ENCODE results near the gene DUXB. TPM values are rescaled to one million over a fixed set of nuclear protein-coding genes. Genes with fewer than 3 reads are reported as not detected.

Gene DUXB, protein sequence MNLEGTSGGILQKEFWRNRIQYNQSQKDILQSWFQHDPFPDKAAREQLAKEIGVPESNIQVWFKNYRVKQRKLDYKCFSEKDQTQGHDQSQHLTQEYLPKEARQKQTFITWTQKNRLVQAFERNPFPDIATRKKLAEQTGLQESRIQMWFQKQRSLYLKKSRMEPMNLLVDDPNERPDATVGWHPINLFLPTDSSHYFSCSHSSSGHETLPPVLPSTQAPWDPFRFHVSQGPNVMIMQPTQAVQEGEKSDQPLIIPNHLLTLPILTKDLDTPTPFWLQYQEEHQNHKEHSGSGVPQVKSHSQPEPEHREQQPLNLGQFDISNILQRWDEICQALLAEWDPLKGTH
- not detected in 2 replicates for total RNA-seq

DNA sequence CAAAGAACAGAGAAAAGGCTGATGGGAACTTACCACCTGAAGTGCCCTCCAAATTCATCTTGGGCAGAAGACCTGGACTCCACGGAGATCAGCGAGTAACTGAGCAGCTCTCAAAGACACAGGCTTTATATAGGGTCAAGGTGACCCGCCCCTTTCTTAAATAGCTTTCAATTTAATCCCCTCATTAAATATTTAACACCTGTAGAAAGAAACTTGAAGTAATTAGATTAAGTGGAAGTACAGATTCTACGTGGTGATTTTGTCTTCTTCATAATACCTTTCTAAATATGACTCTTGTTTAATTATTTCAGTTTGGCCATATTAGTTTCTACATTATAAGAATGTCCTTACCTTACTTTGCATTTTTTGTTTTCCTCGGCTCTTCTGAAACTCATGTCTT, at the start of gene DUXB:
TSS of gene DUXB (minus strand) at position 101 of the 400 bp plus-strand sequence. CDS start at position 58, 43 bp downstream.
- TF ChIP-seq, protein P1, sequence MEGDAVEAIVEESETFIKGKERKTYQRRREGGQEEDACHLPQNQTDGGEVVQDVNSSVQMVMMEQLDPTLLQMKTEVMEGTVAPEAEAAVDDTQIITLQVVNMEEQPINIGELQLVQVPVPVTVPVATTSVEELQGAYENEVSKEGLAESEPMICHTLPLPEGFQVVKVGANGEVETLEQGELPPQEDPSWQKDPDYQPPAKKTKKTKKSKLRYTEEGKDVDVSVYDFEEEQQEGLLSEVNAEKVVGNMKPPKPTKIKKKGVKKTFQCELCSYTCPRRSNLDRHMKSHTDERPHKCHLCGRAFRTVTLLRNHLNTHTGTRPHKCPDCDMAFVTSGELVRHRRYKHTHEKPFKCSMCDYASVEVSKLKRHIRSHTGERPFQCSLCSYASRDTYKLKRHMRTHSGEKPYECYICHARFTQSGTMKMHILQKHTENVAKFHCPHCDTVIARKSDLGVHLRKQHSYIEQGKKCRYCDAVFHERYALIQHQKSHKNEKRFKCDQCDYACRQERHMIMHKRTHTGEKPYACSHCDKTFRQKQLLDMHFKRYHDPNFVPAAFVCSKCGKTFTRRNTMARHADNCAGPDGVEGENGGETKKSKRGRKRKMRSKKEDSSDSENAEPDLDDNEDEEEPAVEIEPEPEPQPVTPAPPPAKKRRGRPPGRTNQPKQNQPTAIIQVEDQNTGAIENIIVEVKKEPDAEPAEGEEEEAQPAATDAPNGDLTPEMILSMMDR (conservative IDR thresholded peaks at IDR 0.05; ENCODE audit: low read depth, low read length), result no peak
- no peak for DNase-seq (ENCODE audit: low read depth)
- no peak within 1 kb of the TSS for H3K4me3 ChIP-seq (ENCODE audit: low read depth, low read length)

DNA sequence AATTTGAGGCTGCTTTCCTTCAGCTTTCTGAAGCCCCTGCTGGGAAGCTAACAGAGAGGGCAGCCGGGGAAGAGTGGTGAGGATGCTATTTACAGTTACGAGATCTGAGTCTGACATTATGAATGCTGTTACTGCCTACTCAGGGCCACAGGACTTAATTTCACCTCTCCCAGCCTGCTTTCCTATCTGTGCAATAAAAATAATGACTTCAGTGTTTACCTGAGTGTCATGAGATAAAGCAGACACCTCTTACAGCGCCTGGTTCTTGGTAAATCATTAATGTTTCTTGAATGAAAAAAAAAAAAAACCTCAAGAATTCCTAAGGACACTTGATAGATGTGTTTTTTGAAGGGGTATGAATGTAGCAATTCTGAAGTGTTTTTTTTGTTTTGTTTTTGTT, 49.3 kb upstream of the DUXB start:
- TF ChIP-seq, protein P1 (conservative IDR thresholded peaks at IDR 0.05; ENCODE audit: low read depth, low read length), result no peak
- no peak overlapping the region for H3K4me3 ChIP-seq (ENCODE audit: low read depth, low read length)
- no peak for DNase-seq (ENCODE audit: low read depth)

DNA sequence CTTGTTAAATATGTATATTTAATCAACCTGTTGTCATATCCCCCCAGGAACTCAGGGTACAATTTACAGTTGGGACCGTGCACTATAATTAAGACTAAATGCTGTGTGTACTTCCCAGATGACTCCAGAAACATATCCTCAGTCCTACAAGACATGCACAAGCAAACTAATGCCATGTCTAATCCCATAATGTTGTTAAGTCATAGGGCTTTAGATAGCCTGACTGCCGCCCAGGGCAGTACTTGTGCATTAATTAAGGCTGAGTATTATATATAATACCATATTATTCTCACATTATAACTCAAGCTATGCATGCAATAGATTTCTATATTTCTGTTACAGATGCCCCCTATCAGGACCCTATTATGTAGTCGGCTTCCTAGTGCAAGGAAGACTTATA, 45.1 kb upstream of the DUXB start:
- DNase-seq (ENCODE audit: low read depth), result no peak
- TF ChIP-seq, protein P1 (conservative IDR thresholded peaks at IDR 0.05; ENCODE audit: low read depth, low read length), result no peak
- H3K4me3 ChIP-seq (ENCODE audit: low read depth, low read length), result no peak overlapping the region

DNA sequence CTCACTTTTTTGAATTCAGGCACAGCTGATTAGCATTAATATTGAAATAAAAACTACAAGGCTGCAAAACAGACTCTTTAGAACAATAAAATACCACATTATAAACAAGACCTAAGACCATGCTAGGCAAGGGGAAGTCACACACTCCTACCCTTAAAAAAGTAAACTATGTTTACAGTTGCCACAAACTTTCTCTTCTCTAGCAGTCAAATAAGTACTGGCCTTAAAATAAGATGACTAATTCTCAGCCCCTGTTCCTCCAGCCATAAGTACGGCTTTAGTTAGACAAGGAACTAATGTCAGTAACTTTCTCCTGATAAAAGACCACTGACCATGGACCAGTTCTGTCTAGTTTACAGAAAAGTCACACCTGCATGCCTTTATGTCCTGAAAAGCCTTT, 44.6 kb upstream of the DUXB start:
- no peak overlapping the region for H3K4me3 ChIP-seq (ENCODE audit: low read depth, low read length)
- TF ChIP-seq, protein P1 (conservative IDR thresholded peaks at IDR 0.05; ENCODE audit: low read depth, low read length), result no peak
- DNase-seq (ENCODE audit: low read depth), result no peak

DNA sequence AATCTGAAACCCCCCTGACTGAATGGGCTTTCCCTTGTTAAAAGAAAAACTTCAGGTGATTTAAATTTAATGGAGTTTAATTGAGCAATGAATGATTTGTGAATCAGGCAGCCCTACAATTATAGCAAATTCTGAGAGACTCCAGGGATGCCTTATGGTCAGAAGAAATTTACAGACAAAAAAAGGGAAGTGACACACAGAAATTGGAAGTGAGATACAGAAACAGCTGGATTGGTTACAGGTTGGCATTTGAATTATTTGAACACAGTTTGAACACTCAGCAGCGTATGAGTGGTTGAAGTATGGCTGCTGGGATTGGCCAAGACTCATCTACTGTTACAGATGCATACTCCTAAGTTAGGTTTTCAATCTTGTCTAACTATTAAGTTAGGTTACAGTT, 44.0 kb upstream of the DUXB start:
- no peak for DNase-seq (ENCODE audit: low read depth)
- TF ChIP-seq, protein P1 (conservative IDR thresholded peaks at IDR 0.05; ENCODE audit: low read depth, low read length), result no peak
- H3K4me3 ChIP-seq (ENCODE audit: low read depth, low read length), result no peak overlapping the region

DNA sequence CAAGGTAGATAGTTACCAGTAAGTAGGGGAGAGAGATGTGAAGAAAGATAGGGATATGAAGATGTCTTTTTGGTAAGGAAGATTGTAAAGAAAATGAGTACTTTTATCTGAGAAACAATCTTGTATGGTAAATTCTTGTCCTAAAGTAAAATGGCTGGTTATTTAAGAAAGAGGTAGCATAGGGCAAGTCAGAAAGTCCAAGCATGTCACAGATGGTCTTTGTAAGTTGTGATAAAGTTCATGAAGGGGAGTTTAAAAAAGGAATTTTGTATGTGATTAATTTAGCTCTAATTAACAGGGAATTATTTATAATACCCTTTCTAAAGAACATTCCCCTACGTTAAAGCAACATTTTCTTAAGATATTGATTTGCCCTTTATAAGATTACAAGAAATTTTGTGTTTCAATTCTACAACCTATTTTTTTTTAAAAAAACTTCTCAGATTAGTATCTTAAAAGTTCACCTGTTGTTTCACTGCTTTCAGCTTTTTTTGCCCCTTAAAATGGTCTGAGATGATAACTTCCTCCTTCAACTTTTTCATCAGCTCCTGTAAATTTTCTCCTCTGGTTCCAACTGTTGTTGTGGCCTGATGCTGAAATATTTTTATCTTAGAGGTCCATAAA, 41.3 kb upstream of the DUXB start:
- TF ChIP-seq, protein P1 (conservative IDR thresholded peaks at IDR 0.05; ENCODE audit: low read depth, low read length), result no peak
- H3K4me3 ChIP-seq (ENCODE audit: low read depth, low read length), result no peak overlapping the region
- no peak for DNase-seq (ENCODE audit: low read depth)

Data from epithelial cell of proximal tubule (primary cell).